Colonic mucosa (tissue), 4 donors: ENCODE results near the gene HK3. TPM values are rescaled to one million over a fixed set of nuclear protein-coding genes. Genes with fewer than 3 reads are reported as not detected.

Experiments
- DNase-seq: peaks from one replicate; pipeline ENCODE4 v3.0.0-alpha.2; 2020
- H3K27ac ChIP-seq: fragments of 200-600 bp; one replicate; pipeline ENCODE4 v1.8.0; 2021
- H3K27me3 ChIP-seq: fragments of 200-600 bp; one replicate; pipeline ENCODE4 v1.8.0; 2021
- H3K36me3 ChIP-seq: fragments of 200-600 bp; one replicate; pipeline ENCODE4 v1.8.0; 2021
- H3K4me1 ChIP-seq: fragments of 200-600 bp; one replicate; pipeline ENCODE4 v1.8.0; 2021; ENCODE audit warnings: mild to moderate bottlenecking
- H3K4me3 ChIP-seq: fragments of 200-600 bp; one replicate; pipeline ENCODE4 v1.8.0; 2021
- H3K9ac ChIP-seq, 2 donors: one replicate each; pipeline ENCODE4 v1.7.0; 2013; ENCODE audit warnings: control low read depth in 2 of 2, low read depth in 2 of 2, low read length in 2 of 2
- H3K9me3 ChIP-seq: fragments of 200-600 bp; one replicate; pipeline ENCODE4 v1.8.0; 2021
- CTCF ChIP-seq: fragments of 200-600 bp; IDR thresholded peaks from one replicate; pipeline ENCODE4 v1.8.0; 2022; ENCODE audit warnings: antibody characterized with exemption, mild to moderate bottlenecking
- intact Hi-C: fragments of 100-400 bp; cut with DNase I; formaldehyde crosslinking; loops from one replicate; pipeline ENCODE4 v1.14.1; 2022
- total RNA-seq, 2 donors: library from RNA; stranded (reverse); fragmentation: NEBNext Ultra II Directional in 1 of 2; extraction: Animal tissue kit (Norgen Biotek cat#: 25700) in 1 of 2; gene quantifications; one replicate each; pipeline ENCODE4 v1.2.1, GENCODE V29; 2021
- donor health status: healthy.
- donor health status: DM: no; HTN: no; CAD: no.
- donor health status: DM: no; HTN: no; CAD: no.

HK3 gene
- total RNA-seq, 2 donors from 2014 or later = 1.6 to 3.0 TPM

- Histone ChIP-seq H3K9me3 (no peaks in the 10 kb centered on the region), H3K4me3 (no peak overlapping the region), H3K27ac (no peak overlapping the region), H3K27me3 (no peaks in the 10 kb centered on the region), H3K4me1 (no peaks in the 10 kb centered on the region), H3K36me3 (no peaks in the 10 kb centered on the region), H3K9ac (no peak overlapping the region)
- intact Hi-C loops = no loop called here
- TF ChIP-seq CTCF = no peak
- no peak for DNase-seq
These were observed 68.1 kb downstream of the HK3 start for GRCh38 chr5:176830995-176831423.

Other genes with a start within 250 kb of the HK3 start
- gene UNC5A, start 88.8 kb downstream of the HK3 start, total RNA-seq = not detected
- 10 to 100 TPM; 30.0 to 31.6 TPM for gene UIMC1, start 107.4 kb upstream of the HK3 start, total RNA-seq
- 10 to 100 TPM in 1 of 2 donors, 1 to 10 TPM in 1; 9.1 to 11.2 TPM for gene ZNF346, start 123.3 kb upstream of the HK3 start, total RNA-seq
- 100 to 1,000 TPM in 1 of 2 donors, 10 to 100 TPM in 1; 58.7 to 118 TPM for gene FGFR4, start 187.6 kb upstream of the HK3 start, total RNA-seq
- 10 to 100 TPM; 53.0 to 77.9 TPM for gene NSD1, start 234.4 kb upstream of the HK3 start, total RNA-seq